A549 treated with GW870086 at 1 μM for 4 hours (cell line): ENCODE data around the gene SCEL. TPM values are rescaled to one million over a fixed set of nuclear protein-coding genes. Genes with fewer than 3 reads are reported as not detected.

ENCODE experiments used
- total RNA-seq: library from RNA; stranded (reverse); fragments of 200-300 nt; extraction: Qiagen RNA extraction; gene quantifications from 5 replicates; pipeline ENCODE4 v1.2.3, GENCODE V29; 2022; ENCODE audit warnings: low read depth

The SCEL gene
- total RNA-seq = 0.76 to 1.1 TPM (median 0.93 TPM) in 5 replicates

GRCh38 chr13:77535448-77535847, at the start of gene SCEL:
Gene SCEL (plus strand): TSS chr13:77535706. CDS start chr13:77555876, 20,170 bp downstream.

Other genes with a start within 250 kb of the SCEL start
- gene MYCBP2, start 208.6 kb upstream of the SCEL start, total RNA-seq = 14.0 to 21.3 TPM (median 17.3 TPM) in 5 replicates
- 0.34 to 0.82 TPM (median 0.49 TPM) in 5 replicates for gene SLAIN1, start 162.0 kb downstream of the SCEL start, total RNA-seq